Activated CD8-positive, alpha-beta memory T cell treated with anti-CD3 and anti-CD28 coated beads, Interleukin-2, amount 50 U/mL, for 24 hours (primary cell): ENCODE results near the gene GSTA5.
"Not testable (repeated sequence)": the region's sequence is repeated elsewhere in the genome, so short reads cannot be mapped to it uniquely, and the experiment has no call there.

Experiments
- DNase-seq: peaks from one replicate; pipeline ENCODE4 v3.0.0-alpha.2; 2020; ENCODE audit errors: extremely low read depth

Gene GSTA5

GRCh38 chr6:52840763-52841585, at the start of gene GSTA5:
GSTA5 (minus strand) TSS chr6:52840813.
- DNase-seq, result no peak

- DNase-seq, result no peak
Measured at GRCh38 chr6:52890018-52890417, 49.4 kb upstream of the GSTA5 start.

DNA sequence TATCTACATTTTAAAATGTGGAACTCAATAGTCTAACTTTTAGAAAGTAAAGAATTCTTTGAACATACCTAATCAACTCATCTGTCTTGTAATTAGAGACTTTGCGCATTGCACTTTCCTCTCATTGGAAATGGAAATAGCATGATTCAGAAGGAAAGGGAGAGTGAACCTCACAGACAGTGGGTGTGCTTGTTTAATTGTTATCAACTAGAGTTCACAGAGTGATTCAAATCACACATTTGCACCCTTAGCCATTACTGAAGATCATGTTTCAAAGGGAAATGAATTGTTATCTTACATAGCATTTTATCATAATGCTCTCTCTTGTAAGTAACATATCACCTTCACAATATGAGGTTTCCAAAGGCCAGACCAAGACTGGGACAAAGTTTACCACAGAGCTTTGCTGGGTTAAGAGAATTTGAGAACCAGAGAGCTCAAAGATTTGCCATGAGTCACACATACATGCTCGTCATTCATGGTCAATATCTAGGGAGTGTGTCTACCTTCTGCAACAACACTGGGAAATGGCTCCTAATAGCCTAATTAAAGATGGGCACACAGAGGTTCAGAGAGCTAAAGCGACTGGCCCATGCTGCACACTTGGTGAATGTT, 47.4 kb upstream of the GSTA5 start:
- no peak for DNase-seq

- DNase-seq, result peak; percentile 24
Measured at GRCh38 chr6:52881996-52882841, 41.6 kb upstream of the GSTA5 start.

GRCh38 chr6:52881662-52881995, 41.0 kb upstream of the GSTA5 start:
- DNase-seq, result no peak

GRCh38 chr6:52877786-52878185, 37.2 kb upstream of the GSTA5 start:
- DNase-seq, result no peak

- DNase-seq, result no peak
Measured at GRCh38 chr6:52877168-52877567, 36.6 kb upstream of the GSTA5 start.

GRCh38 chr6:52876056-52876787, 35.6 kb upstream of the GSTA5 start:
- no peak for DNase-seq

GRCh38 chr6:52872031-52872430, 31.4 kb upstream of the GSTA5 start:
- DNase-seq, result no peak

GRCh38 chr6:52871621-52872020, 31.0 kb upstream of the GSTA5 start:
- no peak for DNase-seq

GRCh38 chr6:52870335-52871091, 29.9 kb upstream of the GSTA5 start:
- DNase-seq, result not testable (repeated sequence)

GRCh38 chr6:52868899-52869298, 28.3 kb upstream of the GSTA5 start:
- not testable (repeated sequence) for DNase-seq

DNA sequence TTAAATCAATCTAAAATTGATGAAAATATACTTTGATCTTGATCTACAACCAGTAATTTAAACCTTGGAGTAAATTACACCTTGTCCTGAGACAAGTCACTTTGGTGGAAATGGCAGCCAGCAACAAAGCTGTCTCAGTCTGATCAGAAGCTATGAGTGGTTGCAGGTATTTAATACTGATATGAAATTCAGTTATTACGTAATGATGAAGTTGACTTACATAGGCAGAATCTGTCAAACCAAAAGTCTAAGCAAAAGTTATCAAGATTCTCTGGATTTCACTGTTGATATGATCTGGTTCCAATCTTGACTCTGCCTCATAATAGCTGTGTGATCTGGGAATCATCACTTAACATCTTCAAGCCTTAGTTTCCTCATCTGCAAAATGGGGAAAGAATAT, 27.6 kb upstream of the GSTA5 start:
- no peak for DNase-seq

DNA sequence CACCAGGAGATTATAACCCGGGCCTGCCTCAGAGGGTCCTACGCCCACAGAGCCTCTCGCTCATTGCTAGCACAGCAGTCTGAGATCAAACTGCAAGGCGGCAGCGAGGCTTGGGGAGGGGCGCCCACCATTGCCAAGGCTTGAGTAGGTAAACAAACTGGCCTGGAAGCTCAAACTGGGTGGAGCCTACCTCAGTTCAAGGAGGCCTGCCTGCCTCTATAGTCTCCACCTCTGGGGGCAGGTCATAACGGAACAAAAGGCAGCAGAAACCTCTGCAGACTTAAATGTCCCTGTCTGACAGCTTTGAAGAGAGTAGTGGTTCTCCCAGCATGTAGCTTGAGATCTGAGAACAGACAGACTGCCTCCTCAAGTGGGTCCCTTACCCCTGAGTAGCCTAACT, 20.5 kb upstream of the GSTA5 start:
- DNase-seq, result not testable (repeated sequence)

DNA sequence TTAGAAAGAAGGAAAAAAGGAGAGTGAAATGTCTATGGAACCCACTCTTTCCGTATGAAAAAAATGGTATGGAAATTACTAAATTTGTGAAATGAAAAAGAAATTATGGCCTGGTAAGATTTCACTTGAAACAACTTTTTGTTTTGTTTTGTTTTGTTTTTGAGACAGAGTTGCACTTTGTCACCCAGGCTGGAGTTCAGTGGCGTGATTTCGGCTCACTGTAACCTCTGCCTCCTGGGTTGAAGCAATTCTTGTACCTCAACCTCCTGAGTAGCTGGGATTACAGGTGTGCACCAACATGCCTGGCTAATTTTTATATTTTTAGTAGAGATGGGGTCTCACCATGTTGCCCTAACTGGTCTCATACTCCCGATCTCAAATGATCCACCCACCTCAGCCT, 17.8 kb upstream of the GSTA5 start:
- DNase-seq, result no peak

DNA sequence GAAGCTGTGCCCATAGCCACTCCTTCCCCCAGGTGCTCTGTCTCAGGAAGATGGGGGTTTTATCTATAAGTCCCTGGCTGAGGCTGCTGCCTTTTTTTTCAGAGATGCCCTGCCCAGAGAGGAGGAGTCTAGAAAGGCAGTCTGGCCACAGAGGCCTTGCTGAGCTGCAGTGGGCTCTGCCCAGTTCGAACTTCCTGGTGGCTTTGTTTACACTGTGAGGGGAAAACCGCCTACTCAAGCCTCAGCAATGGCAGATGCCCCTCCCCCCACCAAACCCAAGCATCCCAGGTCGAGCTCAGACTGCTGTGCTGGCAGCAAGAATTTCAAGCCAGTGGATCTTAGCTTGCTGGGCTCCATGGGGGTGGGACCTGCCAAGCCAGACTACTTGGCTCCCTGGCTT, 15.5 kb upstream of the GSTA5 start:
- DNase-seq, result not testable (repeated sequence)

- DNase-seq, result no peak
Measured at GRCh38 chr6:52849137-52849536, 8.5 kb upstream of the GSTA5 start.

DNA sequence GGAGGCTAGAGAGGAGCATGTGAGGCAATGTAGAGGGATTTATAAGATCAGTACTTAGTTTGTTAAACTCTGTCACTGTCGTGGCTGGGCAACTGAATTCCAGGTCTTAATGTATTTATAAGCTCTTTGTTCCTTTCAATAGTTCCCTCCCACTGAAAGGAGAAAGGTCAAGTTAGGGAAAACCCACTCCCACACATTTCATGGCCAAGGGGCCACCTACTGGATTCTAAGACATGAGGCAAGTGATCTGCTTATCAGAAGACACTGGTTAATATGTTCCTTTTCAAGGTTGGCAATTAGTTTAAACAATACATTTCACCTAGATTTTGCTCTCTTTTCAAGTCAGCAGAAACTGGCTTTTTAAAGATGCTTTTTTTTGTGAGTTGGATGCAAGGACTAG, 5.4 kb upstream of the GSTA5 start:
- no peak for DNase-seq

DNA sequence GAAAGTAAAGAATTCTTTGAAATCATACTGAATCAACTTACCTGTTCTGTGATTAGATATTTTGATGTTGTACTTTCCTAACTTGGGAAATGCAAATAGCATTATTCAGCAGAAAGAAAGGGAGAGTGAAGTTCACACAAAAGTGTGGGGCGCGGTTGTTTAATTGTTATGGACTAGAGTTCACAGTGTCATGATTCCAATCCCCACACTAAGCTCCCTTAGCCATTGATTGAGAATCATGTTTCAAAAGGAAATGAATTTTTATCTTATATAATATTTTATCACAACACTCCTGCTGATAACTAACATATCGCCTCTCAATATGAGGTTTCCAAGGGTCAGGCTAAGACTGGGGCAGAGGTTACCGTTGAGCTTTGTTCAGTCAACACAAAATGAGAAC, 3.0 kb upstream of the GSTA5 start:
- DNase-seq, result no peak

DNA sequence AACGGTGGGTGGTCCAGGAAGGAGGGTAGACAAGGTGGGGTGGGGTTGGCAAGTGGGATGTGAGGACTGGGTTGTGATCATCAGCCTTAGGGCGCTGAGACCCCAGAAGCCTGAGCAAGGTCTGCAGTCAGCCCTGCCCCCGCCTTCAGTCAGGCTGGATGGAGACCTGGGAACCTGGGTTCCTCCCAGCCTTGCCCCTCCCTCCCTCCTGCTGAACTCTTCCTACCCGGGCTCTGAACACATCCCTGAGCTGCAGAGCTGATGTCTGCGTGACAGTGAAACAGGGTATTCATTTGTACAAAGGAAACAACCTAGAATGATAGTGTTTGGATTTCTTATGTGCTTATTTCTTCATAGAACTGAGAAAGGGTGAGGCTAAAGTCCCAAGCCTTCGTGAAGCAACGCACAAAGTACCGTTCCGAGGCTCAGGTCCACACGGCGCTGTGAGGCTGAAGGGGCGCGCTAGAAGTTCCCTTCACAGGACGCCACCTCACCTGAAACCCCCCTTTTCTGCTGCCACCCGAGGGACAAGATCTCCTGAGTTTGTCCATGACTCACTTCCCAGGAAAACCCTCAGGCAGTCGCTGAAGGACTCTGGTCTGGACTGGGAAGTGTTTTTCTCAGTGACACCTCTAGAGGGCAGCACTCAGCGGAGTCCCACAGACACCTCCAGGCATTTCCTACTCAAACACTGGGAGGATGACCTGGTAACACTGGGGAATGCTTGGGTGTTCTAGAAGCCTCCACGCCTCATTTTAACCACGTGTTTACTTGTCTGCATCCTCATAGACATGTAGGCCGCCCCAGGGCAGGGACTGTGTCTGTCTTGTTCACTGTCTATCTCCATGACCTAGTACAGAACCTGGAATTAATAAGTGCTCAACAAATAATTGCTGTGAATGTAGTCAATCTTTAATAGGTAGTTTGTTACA, 1.2 kb downstream of the GSTA5 start:
- peak; percentile 6 for DNase-seq
